ENCODE data around the gene ATP8B2. TPM values are rescaled to one million over a fixed set of nuclear protein-coding genes. Genes with fewer than 3 reads are reported as not detected.

ATP8B2 gene
- polyA plus RNA-seq, 1 donor (not counting 4 experiments of a cell fraction or from before 2014, with no cell fraction given): 12.5 TPM

GRCh38 chr1:154379301-154379700, 54.0 kb downstream of the ATP8B2 start:
- H3K27ac ChIP-seq (ENCODE audit: control insufficient read depth, insufficient read depth, low read length): no peak overlapping the region
- dilution Hi-C loops (cut with MboI; ENCODE audit: extremely low pct_ligation_motif_present, low sequenced_read_pairs): no loop called here
- no peaks in the 10 kb centered on the region for H3K9me3 ChIP-seq (ENCODE audit: control insufficient read depth, low read depth, low read length)
- H2AFZ ChIP-seq (ENCODE audit: control insufficient read depth, low read length): no peak overlapping the region
- no peak overlapping the region for H3K4me2 ChIP-seq (ENCODE audit: control insufficient read depth, extremely low read depth, insufficient read depth, low read depth, low read length)
- no peaks in the 10 kb centered on the region for H3K9me1 ChIP-seq (ENCODE audit: control insufficient read depth, extremely low read depth, insufficient read depth, low read length)
- H3K4me1 ChIP-seq (ENCODE audit: control insufficient read depth, extremely low read depth, insufficient read depth, low read length): no peaks in the 10 kb centered on the region
- TF ChIP-seq, protein P1, sequence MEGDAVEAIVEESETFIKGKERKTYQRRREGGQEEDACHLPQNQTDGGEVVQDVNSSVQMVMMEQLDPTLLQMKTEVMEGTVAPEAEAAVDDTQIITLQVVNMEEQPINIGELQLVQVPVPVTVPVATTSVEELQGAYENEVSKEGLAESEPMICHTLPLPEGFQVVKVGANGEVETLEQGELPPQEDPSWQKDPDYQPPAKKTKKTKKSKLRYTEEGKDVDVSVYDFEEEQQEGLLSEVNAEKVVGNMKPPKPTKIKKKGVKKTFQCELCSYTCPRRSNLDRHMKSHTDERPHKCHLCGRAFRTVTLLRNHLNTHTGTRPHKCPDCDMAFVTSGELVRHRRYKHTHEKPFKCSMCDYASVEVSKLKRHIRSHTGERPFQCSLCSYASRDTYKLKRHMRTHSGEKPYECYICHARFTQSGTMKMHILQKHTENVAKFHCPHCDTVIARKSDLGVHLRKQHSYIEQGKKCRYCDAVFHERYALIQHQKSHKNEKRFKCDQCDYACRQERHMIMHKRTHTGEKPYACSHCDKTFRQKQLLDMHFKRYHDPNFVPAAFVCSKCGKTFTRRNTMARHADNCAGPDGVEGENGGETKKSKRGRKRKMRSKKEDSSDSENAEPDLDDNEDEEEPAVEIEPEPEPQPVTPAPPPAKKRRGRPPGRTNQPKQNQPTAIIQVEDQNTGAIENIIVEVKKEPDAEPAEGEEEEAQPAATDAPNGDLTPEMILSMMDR (optimal IDR thresholded peaks at IDR 0.05 in 1 of 3, IDR thresholded peaks at IDR 0.05 in 1 of 3, conservative IDR thresholded peaks at IDR 0.05 in 1 of 3; ENCODE audit: extremely low read depth in 1 of 3, insufficient read depth in 2 of 3, low read length in 3 of 3): no peak
- no peak for TF ChIP-seq EZH2 (IDR thresholded peaks at IDR 0.05; ENCODE audit: low read length)
- FAIRE-seq (no peak), DNase-seq (ENCODE audit: low read depth, low spot score) (no peak)
- H4K20me1 ChIP-seq (ENCODE audit: control insufficient read depth, extremely low read depth, insufficient read depth, low read length): no peaks in the 10 kb centered on the region
- H3K79me2 ChIP-seq (ENCODE audit: control insufficient read depth, insufficient read depth, low read length): no peaks in the 10 kb centered on the region
- H3K9ac ChIP-seq (ENCODE audit: control insufficient read depth, extremely low read depth, insufficient read depth, low read length): no peak overlapping the region
- no peaks in the 10 kb centered on the region for H3K36me3 ChIP-seq (ENCODE audit: control insufficient read depth in 2 of 2, extremely low read depth in 1 of 2, insufficient read depth in 2 of 2, low read length in 2 of 2)
- H3K4me3 ChIP-seq (ENCODE audit: control insufficient read depth in 2 of 3, extremely low read depth in 1 of 3, insufficient read depth in 2 of 3, low read depth in 1 of 3, low read length in 3 of 3): no peak overlapping the region
- H3K27me3 ChIP-seq (ENCODE audit: control insufficient read depth, extremely low read depth, insufficient read depth, low read length): no peaks in the 10 kb centered on the region

DNA sequence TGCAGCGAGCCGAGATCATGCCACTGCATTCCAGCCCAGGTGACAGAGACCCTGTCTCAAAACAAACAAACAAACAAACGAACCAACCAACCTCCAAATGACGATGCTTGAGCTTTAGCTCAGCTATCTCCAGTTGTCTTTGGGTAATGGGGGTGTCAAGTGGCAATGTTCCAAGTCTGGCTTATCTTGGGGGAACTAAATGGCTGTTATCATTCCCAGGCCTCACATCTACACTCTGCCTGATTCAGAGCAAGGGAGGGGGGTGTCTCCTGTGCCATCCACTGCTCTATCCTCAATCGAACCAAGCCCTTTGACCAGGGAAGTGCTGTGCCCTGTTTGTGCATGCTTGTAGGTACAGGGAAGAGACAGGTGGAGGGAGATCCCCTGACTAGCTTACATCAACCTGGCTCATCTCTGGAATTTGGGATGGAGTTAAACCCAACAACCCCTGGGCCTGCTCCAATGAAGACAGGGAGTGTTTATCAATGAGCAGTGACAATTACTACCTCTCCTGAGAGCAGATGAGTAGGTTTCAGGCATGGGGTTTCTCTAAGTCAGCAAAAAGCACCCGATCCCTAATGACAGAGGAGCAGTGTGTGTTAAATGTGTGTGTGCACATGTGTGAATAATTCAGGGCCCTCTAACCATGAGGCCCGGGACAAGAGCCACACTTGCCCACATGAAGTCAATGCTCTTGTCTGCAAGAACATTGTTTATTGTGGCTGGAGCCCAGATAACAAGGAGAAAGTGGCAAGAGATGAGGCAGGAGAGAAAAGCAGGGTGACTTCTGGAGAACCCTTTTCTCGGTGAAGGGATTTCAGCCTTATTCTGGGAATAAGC, 59.5 kb downstream of the ATP8B2 start:
- H3K36me3 ChIP-seq (ENCODE audit: control insufficient read depth in 2 of 2, extremely low read depth in 1 of 2, insufficient read depth in 2 of 2, low read length in 2 of 2): no peaks in the 10 kb centered on the region
- DNase-seq (ENCODE audit: low read depth, low spot score) (no peak), FAIRE-seq (no peak)
- no peaks in the 10 kb centered on the region for H3K27me3 ChIP-seq (ENCODE audit: control insufficient read depth, extremely low read depth, insufficient read depth, low read length)
- H3K9me1 ChIP-seq (ENCODE audit: control insufficient read depth, extremely low read depth, insufficient read depth, low read length): no peaks in the 10 kb centered on the region
- dilution Hi-C loops (cut with MboI; ENCODE audit: extremely low pct_ligation_motif_present, low sequenced_read_pairs): no loop called here
- H3K4me1 ChIP-seq (ENCODE audit: control insufficient read depth, extremely low read depth, insufficient read depth, low read length): peaks cover 9% of the 10 kb centered on the region
- no peaks in the 10 kb centered on the region for H3K79me2 ChIP-seq (ENCODE audit: control insufficient read depth, insufficient read depth, low read length)
- H3K27ac ChIP-seq (ENCODE audit: control insufficient read depth, insufficient read depth, low read length): no peak overlapping the region
- H3K4me2 ChIP-seq (ENCODE audit: control insufficient read depth, extremely low read depth, insufficient read depth, low read depth, low read length): no peak overlapping the region
- H4K20me1 ChIP-seq (ENCODE audit: control insufficient read depth, extremely low read depth, insufficient read depth, low read length): no peaks in the 10 kb centered on the region
- H3K9me3 ChIP-seq (ENCODE audit: control insufficient read depth, low read depth, low read length): no peaks in the 10 kb centered on the region
- no peak overlapping the region for H3K9ac ChIP-seq (ENCODE audit: control insufficient read depth, extremely low read depth, insufficient read depth, low read length)
- H2AFZ ChIP-seq (ENCODE audit: control insufficient read depth, low read length): peak overlapping the region; percentile 74
- no peak overlapping the region for H3K4me3 ChIP-seq (ENCODE audit: control insufficient read depth in 2 of 3, extremely low read depth in 1 of 3, insufficient read depth in 2 of 3, low read depth in 1 of 3, low read length in 3 of 3)
- TF ChIP-seq, protein P1 (optimal IDR thresholded peaks at IDR 0.05 in 1 of 3, IDR thresholded peaks at IDR 0.05 in 1 of 3, conservative IDR thresholded peaks at IDR 0.05 in 1 of 3; ENCODE audit: extremely low read depth in 1 of 3, insufficient read depth in 2 of 3, low read length in 3 of 3): no peak
- no peak for TF ChIP-seq EZH2 (IDR thresholded peaks at IDR 0.05; ENCODE audit: low read length)
